ENCODE measurements around the gene C2orf42. TPM values are rescaled to one million over a fixed set of nuclear protein-coding genes. Genes with fewer than 3 reads are reported as not detected.

The C2orf42 gene
- total RNA-seq, 4 donors from 2014 or later = 2.3 to 18.2 (median 11.8) TPM

DNA sequence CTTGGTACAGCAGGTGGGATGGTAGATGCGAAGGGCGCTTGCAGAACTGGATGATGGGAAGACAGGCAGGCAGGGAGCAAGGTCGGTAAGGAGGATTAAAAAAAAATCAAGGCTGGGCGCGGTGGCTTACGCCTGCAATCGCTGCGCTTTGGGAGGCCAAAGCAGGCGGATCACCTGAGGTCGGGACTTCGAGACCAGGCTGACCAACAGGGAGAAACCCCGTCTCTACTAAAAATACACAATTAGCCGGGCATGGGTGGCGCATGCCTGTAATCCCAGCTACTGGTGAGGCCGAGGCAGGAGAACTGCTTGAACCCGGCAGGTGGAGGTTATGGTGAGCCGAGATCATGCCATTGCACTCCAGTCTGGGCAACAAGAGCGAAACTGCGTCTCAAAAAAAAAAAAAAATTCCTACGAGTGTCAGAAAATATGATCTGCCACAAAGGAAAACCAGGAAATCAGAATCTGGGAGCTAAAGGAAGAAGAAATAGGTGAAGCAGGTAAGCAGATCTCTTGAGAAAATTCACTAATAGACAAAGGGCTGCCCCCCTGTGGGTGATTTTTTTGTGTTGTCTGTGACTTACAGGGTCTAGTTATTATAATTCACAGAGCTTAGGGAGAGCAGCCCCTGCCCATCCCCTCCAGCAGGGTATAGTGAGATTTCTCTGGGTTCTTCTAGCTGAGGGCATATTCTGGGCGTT lies 46.2 kb downstream of the C2orf42 start:
- WGBS, 2 donors = 86 to 91% methylated on average over 21 of the region's 21 CpGs
- DNase-seq (ENCODE audit: low spot score in 2 of 2) = no peak
- TF ChIP-seq POLR2A (IDR thresholded peaks at IDR 0.05) = no peak
- TF ChIP-seq, protein P1, sequence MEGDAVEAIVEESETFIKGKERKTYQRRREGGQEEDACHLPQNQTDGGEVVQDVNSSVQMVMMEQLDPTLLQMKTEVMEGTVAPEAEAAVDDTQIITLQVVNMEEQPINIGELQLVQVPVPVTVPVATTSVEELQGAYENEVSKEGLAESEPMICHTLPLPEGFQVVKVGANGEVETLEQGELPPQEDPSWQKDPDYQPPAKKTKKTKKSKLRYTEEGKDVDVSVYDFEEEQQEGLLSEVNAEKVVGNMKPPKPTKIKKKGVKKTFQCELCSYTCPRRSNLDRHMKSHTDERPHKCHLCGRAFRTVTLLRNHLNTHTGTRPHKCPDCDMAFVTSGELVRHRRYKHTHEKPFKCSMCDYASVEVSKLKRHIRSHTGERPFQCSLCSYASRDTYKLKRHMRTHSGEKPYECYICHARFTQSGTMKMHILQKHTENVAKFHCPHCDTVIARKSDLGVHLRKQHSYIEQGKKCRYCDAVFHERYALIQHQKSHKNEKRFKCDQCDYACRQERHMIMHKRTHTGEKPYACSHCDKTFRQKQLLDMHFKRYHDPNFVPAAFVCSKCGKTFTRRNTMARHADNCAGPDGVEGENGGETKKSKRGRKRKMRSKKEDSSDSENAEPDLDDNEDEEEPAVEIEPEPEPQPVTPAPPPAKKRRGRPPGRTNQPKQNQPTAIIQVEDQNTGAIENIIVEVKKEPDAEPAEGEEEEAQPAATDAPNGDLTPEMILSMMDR (IDR thresholded peaks at IDR 0.05) = no peak
- intact Hi-C loops (cut with DNase I; ENCODE audit: low total_unique reads) = no loop called here
- no peak overlapping the region for H3K4me3 ChIP-seq (ENCODE audit: low read depth, poor library complexity, severe bottlenecking)

DNA sequence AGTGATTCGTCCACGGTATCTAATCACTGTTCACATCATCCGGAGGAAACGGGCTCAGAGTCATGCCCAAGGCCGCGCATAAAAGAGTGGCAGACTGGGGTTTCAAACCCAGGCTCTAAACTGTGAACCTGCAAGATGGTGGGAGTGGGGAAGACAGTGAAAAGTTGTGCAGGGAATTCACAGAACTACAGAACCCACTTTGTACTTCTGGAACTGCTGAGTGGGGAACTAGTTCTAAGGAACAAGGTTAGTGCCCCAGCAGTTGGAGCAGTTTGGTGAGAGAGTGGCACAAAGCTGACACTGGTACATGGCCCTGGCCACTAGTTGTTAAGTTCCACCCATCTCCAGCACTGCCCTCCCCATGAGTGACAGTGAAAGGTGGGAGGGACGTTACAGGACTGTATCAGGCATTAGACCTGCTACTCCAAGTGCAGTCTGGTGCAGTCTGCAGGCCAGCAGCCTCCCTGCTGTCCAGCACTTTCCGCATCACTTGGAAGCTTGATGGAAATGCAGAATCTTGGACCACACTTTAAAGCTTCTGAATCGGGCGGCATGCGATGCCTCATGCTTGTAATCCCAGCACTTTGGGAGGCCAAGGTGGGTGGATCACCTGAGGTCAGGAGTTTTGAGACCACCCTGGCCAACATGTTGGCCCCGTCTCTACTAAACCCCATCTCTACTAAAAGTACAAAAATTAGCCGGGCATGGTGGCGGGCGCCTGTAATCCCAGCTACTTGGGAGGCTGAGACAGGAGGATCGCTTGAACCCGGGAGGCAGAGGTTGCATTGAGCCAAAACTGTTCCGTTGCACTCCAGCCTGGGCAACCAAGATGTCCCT lies 47.3 kb downstream of the C2orf42 start:
- intact Hi-C loops (cut with DNase I; ENCODE audit: low total_unique reads) = loop anchor here (2.0 kb wide), 1 partner anchor 229 kb away; the partner anchor contains the start of gene MXD1
- TF ChIP-seq, protein P1 (IDR thresholded peaks at IDR 0.05) = peak in 1 of 3 donors; percentile 6
- no peak for TF ChIP-seq POLR2A (IDR thresholded peaks at IDR 0.05)
- no peak overlapping the region for H3K4me3 ChIP-seq (ENCODE audit: low read depth, poor library complexity, severe bottlenecking)
- 52 to 61% methylated on average over 15 to 18 of the region's 18 CpGs for WGBS, 2 donors
- peak; percentile 67 to 90 for DNase-seq (ENCODE audit: low spot score in 2 of 2)

GRCh38 chr2:70142590-70143313 lies 48.1 kb downstream of the C2orf42 start:
- no peak overlapping the region for H3K4me3 ChIP-seq (ENCODE audit: low read depth, poor library complexity, severe bottlenecking)
- intact Hi-C loops (cut with DNase I; ENCODE audit: low total_unique reads) = loop anchor here (2.0 kb wide), 1 partner anchor 228 kb away; the partner anchor contains the start of gene MXD1
- WGBS, 2 donors = 0 to 1% methylated on average over 29 to 42 of the region's 50 CpGs
- TF ChIP-seq POLR2A (IDR thresholded peaks at IDR 0.05) = peak in 1 of 2 donors; percentile 78
- TF ChIP-seq, protein P1 (IDR thresholded peaks at IDR 0.05) = peak in 2 of 3 donors; percentile 87 to 99
- DNase-seq (ENCODE audit: low spot score in 2 of 2) = peak; percentile 99 to 100

- intact Hi-C loops (cut with DNase I; ENCODE audit: low total_unique reads) = loop anchor here (2.0 kb wide), 1 partner anchor 227 kb away; the partner anchor contains the start of gene MXD1
- WGBS, 2 donors = 0% methylated on average over 21 to 62 of the region's 73 CpGs
- peak overlapping the region; percentile 38 for H3K4me3 ChIP-seq (ENCODE audit: low read depth, poor library complexity, severe bottlenecking)
- peak in 1 of 2 donors; percentile 99 for TF ChIP-seq POLR2A (IDR thresholded peaks at IDR 0.05)
- TF ChIP-seq, protein P1 (IDR thresholded peaks at IDR 0.05) = no peak
- no peak for DNase-seq (ENCODE audit: low spot score in 2 of 2)
These were observed 48.8 kb downstream of the C2orf42 start for GRCh38 chr2:70141902-70142589.
